ENCODE data around the gene XYLB. TPM values are rescaled to one million over a fixed set of nuclear protein-coding genes. Genes with fewer than 3 reads are reported as not detected.

Gene XYLB
- total RNA-seq, 1 experiment from 2014 or later: 3.3 TPM

DNA sequence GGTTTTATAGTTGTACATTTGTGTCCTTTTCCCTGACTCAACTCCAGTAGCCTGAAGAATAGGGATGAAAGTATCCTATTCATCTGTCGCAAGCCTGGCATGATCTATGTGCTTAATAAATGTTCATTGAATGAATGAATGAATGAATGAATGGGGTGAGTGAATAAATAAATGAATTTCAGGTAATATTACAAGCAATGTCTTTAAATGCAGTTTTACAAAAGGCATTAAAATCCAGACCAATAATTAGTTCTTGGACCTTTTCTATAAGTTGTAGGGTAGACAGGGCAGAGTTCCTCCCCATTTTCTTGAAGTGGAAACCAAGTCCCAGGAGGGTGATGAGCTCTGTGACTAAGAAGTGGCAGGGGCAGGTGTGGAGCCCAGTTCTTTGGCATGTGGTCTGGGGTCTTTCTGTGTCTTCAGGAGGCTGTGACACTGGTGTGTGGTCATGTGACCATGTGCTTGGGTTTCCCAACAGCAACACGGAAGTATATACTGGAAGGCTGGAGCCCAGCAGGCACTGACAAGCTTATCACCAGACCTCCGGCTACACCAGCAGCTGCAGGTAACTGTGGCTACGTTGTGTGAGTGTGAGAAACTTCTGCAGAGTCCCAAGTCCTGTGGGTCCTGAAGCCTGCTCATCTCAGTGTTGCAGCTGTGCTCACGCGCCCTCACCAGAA is 18.3 kb downstream of the XYLB start (continued):
- TF ChIP-seq, protein P1, sequence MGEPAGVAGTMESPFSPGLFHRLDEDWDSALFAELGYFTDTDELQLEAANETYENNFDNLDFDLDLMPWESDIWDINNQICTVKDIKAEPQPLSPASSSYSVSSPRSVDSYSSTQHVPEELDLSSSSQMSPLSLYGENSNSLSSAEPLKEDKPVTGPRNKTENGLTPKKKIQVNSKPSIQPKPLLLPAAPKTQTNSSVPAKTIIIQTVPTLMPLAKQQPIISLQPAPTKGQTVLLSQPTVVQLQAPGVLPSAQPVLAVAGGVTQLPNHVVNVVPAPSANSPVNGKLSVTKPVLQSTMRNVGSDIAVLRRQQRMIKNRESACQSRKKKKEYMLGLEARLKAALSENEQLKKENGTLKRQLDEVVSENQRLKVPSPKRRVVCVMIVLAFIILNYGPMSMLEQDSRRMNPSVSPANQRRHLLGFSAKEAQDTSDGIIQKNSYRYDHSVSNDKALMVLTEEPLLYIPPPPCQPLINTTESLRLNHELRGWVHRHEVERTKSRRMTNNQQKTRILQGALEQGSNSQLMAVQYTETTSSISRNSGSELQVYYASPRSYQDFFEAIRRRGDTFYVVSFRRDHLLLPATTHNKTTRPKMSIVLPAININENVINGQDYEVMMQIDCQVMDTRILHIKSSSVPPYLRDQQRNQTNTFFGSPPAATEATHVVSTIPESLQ (CRISPR knock-in tag; IDR thresholded peaks at IDR 0.05): no peak
- TF ChIP-seq SMAD4 (CRISPR knock-in tag; IDR thresholded peaks at IDR 0.05) (no peak), ZNF317 (CRISPR knock-in tag; IDR thresholded peaks at IDR 0.05; ENCODE audit: borderline replicate concordance, low read depth) (no peak), OVOL2 (CRISPR knock-in tag; IDR thresholded peaks at IDR 0.05; ENCODE audit: borderline replicate concordance) (no peak), EMX1 (CRISPR knock-in tag; IDR thresholded peaks at IDR 0.05) (no peak), MYBL2 (CRISPR knock-in tag; IDR thresholded peaks at IDR 0.05) (no peak), NFYB (CRISPR knock-in tag; conservative IDR thresholded peaks at IDR 0.05; ENCODE audit: low read depth) (no peak)
- TF ChIP-seq, protein P2, sequence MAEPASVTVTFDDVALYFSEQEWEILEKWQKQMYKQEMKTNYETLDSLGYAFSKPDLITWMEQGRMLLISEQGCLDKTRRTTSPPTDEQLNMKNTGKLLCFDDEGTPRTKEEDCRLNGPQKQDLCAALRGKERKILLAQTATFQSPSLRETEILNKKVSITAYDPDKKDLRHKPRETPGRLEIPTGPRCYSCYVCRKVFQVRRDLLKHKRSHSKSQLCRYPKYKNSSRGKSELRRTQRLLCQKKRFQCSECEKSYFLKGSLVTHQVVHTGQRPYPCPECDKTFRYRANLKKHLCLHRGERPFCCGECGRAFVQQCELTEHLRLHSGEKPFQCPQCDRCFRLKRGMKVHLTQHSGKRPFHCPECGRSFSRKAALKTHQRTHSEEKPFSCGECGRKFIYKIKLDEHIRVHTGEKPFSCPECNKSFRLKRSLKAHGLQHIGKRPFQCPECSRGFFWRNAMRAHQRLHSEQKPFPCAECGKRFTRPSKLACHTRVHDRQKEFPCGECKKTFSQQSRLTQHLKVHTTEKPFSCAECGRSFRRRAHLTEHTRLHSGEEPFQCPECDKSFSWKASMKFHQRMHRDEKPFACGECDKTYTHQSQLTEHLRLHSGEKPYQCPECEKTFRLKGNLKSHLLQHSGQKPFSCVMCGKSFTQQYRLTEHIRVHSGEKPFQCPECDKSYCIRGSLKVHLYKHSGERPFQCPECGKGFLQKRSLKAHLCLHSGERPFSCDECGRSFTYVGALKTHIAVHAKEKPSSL (CRISPR knock-in tag; conservative IDR thresholded peaks at IDR 0.05): no peak
- TF ChIP-seq, protein P3, sequence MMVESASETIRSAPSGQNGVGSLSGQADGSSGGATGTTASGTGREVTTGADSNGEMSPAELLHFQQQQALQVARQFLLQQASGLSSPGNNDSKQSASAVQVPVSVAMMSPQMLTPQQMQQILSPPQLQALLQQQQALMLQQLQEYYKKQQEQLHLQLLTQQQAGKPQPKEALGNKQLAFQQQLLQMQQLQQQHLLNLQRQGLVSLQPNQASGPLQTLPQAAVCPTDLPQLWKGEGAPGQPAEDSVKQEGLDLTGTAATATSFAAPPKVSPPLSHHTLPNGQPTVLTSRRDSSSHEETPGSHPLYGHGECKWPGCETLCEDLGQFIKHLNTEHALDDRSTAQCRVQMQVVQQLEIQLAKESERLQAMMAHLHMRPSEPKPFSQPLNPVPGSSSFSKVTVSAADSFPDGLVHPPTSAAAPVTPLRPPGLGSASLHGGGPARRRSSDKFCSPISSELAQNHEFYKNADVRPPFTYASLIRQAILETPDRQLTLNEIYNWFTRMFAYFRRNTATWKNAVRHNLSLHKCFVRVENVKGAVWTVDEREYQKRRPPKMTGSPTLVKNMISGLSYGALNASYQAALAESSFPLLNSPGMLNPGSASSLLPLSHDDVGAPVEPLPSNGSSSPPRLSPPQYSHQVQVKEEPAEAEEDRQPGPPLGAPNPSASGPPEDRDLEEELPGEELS (CRISPR knock-in tag; IDR thresholded peaks at IDR 0.05): no peak

DNA sequence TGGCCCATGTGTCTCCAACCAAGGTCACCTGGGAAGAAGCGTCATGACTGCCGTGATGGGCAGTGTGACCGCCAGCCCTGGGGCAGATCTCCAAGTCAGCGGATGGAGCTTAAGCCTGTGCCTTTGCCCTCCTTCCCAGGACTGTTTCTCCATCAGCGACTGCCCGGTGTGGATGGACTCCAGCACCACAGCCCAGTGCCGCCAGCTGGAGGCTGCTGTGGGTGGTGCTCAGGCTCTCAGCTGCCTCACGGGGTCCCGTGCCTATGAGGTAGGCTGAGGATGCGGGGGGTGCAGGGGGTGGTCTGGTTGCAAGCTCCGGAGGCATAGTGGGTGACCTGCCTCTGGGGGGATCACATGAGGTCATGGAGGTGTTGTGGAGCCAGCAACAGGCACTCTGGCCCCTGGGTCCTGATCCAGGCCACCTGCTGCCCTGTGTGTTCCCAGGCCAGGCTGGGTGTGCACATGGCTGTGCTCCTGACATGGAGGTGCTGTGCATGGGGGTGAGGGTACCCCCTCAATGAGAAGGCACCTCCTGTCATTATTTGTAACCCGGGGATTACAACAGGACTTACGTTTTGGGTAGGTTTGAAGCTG is 19.0 kb downstream of the XYLB start:
- H3K9me3 Mint-ChIP-seq: peaks cover 11% of the 10 kb centered on the region
- CTCF ChIA-PET: interaction anchor here (0.5 to 0.6 kb wide), 2 partner anchors 67 to 87 kb away, joined by 3 read pairs; no protein-coding TSS in a partner anchor
- peaks cover 28% of the 10 kb centered on the region for H3K36me3 Mint-ChIP-seq
- H3K27ac Mint-ChIP-seq: no peak overlapping the region
- H3K4me3 Mint-ChIP-seq: no peak overlapping the region
- no peaks in the 10 kb centered on the region for H3K4me1 Mint-ChIP-seq
- TF ChIP-seq JUN (CRISPR knock-in tag; IDR thresholded peaks at IDR 0.05) (no peak), MXD4 (CRISPR knock-in tag; IDR thresholded peaks at IDR 0.05; ENCODE audit: borderline replicate concordance) (no peak), GRHL2 (CRISPR knock-in tag; IDR thresholded peaks at IDR 0.05; ENCODE audit: insufficient replicate concordance, severe bottlenecking) (no peak)
- TF ChIP-seq, protein P4, sequence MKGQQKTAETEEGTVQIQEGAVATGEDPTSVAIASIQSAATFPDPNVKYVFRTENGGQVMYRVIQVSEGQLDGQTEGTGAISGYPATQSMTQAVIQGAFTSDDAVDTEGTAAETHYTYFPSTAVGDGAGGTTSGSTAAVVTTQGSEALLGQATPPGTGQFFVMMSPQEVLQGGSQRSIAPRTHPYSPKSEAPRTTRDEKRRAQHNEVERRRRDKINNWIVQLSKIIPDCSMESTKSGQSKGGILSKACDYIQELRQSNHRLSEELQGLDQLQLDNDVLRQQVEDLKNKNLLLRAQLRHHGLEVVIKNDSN (CRISPR knock-in tag; IDR thresholded peaks at IDR 0.05): no peak
- TF ChIP-seq, protein P2 (CRISPR knock-in tag; conservative IDR thresholded peaks at IDR 0.05): no peak
- POLR2A ChIA-PET: no interaction called here
- ATAC-seq (no peak), DNase-seq (ENCODE audit: low spot score) (no peak)
- H3K27me3 Mint-ChIP-seq (ENCODE audit: low read depth): no peaks in the 10 kb centered on the region
